HG03095 (cell line): ENCODE measurements around the gene FGD4.
A peak's percentile ranks its signal among the peaks of the same experiment; 100 is the strongest.

Source experiments
- ATAC-seq: cut with Tn5 transposase; IDR thresholded peaks from one replicate; pipeline ENCODE4 v1.9.1; 2021; ENCODE audit warnings: moderate library complexity; ENCODE audit not compliant: unreplicated experiment

The FGD4 gene

GRCh38 chr12:32399370-32400113 is at the start of gene FGD4:
Gene FGD4, plus strand, starts transcription at chr12:32399558.
- ATAC-seq: peak; percentile 76

DNA sequence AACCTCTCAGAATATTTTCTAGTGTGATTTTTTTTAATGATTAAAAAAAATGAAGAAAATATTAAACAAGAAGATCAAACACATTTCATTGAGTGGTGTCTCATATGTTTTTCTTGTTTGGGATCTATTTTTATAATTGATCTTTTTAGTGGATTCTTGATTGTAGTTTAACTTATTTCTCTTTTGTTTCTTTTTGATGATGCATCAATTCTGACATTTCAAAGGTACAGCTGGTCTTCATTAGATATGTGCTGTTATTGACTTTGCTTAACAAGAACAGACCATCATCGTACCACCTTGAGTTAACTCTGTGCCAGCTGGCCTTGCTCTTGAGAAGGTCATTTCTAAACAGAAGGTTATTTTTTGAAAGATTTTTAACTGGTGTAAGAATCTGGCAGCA is 45.8 kb upstream of the FGD4 start:
- ATAC-seq: no peak

DNA sequence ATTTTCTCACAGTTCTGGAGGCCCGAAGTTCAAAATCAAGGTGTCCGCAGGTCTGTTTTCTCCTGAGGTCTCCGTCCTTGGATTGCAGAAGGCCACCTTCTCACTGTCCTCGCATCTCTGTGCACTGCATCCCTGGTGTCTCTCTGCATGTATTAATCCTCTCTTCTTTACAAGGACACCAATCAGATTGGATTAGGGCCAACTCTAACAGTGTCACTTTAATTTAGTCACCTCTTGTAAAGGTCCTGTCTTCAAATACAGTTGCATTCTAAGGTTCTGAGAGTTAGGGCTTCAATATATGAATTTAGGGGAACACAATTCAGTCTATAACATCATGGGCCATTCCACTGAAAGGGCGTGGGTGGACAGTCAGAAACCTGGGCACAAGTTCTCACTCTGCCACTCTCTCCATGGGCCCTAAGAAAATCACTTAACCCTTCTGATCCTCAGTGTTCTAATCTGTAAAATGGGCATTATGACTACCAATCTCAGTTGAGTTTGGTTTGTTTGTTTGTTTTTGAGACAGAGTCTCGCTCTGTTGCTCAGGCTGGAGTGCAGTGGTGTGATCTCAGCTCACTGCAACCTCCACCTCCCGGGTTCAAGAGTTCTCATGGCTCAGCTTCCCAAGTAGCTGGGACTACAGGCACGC is 41.6 kb upstream of the FGD4 start:
- no peak for ATAC-seq

- no peak for ATAC-seq
Observed at GRCh38 chr12:32360956-32361355, 38.4 kb upstream of the FGD4 start.

DNA sequence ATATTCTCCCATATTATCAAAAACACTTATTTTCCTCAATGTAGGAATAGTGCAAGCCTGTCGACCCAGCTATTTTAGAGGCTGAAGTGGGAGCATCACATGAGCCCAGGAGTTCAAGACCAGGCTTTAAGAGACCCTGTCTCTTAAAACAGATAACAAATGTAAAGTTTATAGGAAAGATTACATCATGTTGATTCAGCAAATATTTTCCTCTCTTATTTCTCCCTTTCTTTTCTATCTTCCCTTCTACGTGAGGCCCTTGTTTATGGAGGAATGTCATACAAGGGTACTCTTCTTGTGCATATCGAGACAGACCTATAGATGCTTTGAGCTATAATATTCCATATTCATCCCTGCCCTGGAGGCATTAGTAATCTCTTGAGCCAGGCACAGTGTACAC is 36.5 kb upstream of the FGD4 start:
- no peak for ATAC-seq

DNA sequence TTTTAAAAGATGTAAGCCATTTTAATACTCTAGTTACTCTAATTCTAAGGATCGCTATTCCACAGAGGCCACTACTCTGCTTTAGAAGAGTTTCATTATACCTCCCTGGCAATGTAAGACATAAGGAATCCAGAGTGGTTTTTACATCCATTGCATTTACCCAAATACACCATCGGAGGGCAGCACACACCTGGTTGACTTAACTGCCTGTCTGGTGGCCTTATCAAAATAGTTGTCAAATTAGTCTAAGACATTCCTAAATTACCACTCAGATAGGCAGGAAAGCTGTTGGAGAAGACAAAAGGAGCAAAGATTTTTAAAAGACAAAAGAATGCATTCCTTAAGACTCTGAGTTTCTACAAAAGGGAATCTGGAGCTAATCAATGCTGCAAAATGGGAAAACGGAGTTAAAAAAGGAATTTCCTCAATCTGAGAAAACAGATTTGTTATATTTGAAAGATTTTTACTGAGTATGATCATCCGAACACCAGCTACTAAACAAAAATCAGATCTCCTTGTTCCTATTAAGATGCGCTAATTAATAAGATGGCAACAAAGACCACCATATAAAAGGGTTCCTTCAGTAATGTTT is 33.8 kb upstream of the FGD4 start:
- ATAC-seq: peak; percentile 59

DNA sequence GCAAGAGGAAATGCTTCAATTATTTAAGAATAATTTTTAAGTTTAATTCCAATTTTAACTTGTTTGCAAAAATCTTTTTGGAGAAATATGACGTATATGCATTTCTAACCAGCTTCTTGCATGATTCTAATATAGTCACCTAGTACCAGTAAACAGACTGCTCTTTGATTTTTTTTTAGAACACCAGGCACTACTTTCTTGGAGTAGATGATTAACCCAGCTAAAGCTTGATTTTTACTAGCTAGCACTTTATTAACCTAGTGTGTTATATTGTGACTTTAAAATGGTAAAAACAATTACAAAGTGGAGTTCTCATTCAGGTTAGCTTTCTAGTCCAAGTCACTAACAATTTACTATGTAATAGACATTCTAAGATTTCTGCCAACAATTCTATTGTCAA is 32.6 kb upstream of the FGD4 start:
- no peak for ATAC-seq

DNA sequence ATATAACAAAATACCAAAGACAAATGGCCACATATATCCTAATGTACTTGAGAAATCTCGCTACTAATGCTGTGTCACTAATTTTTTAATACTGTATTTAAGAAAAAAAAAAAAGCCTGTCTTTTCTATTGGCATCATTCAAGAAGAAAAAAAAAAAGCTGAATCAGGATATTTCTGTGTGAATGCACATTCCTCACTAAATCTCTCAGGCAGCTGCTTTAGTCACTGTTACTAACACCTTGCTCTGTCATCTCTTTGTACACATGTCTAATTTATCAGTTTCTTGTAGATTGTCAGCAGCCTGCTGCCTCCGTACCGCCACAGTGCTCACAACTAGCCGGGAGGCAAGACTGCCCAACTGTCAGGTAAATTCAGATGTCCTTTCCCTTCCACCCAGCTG is 32.0 kb upstream of the FGD4 start:
- ATAC-seq: no peak

- ATAC-seq: no peak
Observed at GRCh38 chr12:32369202-32369601, 30.2 kb upstream of the FGD4 start.

- no peak for ATAC-seq
Observed at GRCh38 chr12:32377344-32378055, 21.9 kb upstream of the FGD4 start.

DNA sequence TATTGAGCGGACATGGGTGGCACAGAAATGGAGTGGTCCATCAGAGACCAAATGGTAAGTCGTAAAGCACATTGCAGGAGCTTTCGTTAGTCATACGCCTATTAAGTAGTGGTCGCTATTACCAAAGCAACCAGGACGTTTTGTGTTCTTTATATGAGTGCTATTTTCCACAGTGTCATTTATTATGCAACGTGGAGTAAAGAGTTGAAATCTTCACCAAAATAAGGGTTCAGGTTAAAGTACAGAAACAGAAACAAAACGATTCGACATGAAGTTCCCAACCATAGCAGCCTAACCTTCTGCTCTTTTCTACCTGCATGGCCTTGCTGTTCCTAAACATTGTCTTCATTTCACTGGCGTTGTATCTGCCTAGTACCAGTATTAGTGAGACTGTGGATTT is 20.1 kb upstream of the FGD4 start:
- ATAC-seq: no peak

GRCh38 chr12:32379667-32380066 is 19.7 kb upstream of the FGD4 start:
- no peak for ATAC-seq

GRCh38 chr12:32382226-32382625 is 17.1 kb upstream of the FGD4 start:
- ATAC-seq: no peak

- ATAC-seq: no peak
Observed at GRCh38 chr12:32390572-32391219, 8.7 kb upstream of the FGD4 start.

GRCh38 chr12:32395026-32395425 is 4.3 kb upstream of the FGD4 start:
- no peak for ATAC-seq

DNA sequence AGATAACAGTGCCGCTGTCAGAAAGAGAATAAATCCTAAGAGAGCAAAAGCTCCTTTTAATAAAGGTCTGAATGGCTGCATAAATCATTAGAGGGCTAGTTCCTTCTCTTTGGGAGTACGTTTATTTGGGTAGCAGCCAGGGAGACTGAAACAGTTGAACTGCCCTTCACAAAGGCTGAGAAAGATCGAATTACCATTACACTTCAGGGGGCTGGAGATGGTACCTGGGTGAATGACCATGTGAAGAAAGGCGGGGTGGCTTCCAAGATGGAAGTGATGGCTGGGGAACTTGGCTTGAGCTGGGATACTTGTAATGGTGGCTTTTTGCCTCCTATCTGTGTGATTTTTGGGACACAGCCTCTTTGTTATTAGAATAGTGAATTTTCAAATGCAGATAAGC is 1.7 kb upstream of the FGD4 start:
- no peak for ATAC-seq

DNA sequence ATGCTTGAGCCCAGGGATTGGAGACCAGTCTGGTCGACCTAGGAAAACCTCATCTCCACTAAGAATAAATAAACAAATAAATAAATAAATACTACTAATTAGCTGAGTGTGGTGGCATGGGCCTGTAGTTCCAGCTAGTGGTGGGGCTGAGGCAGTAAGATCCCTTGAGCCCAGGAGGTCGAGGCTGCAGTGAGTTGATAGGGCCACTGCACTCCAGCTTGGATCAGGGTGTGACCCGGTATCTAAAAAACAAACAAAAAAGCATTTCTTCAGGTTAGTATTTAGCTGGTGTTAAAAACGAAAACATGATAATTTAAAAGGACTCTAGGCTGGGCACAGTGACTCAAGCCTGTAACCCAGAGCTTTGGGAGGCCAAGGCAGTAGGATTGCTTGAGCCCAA is 1.2 kb upstream of the FGD4 start:
- ATAC-seq: no peak

GRCh38 chr12:32398816-32399369 is 465 bp upstream of the FGD4 start:
- ATAC-seq: no peak

DNA sequence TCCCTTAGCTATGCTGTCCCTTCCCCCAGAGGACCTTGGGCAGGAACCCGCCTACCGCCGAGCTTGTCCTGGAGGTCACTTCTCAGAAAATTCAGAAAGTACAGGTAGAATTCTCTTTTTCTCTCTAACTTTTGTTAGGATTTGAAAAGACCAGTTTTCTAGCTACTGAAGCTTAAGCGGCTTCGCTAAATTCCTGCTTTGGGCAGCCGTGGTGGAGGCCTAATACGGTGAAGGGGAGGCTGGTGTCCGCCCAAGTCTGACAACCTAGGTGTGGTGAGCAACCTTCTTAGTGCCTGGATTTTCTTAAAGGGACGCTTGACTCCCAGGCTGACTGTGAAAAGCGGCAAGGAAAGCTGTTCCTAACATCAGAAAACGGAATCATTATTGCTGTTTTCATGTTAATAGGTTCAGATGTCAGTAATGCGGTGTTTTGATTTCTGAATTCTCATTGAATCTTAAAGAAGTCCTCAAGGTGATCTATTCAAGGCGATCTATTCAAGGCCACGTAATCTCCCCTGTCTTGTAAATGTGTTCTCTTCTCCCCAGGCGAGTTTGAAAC is 835 bp downstream of the FGD4 start:
- ATAC-seq: no peak

DNA sequence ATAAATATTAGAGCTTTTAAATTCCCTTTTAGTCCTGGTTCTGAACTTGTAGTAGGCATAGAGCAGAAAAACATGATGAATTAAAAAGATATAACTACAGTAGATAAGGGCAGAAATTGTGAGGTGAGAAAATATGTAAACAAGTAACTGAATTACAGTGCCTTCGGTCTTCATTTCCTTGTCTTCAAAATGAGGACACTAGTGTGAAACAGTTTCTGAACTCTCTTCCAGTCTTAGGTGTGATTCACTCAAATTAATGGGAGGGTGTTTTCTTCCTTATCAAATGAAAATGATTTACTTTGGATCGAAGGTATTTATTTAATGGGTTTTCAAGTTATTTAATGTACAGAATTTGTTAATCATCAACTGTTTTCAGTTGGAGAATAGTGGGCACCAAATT is 1.5 kb downstream of the FGD4 start:
- ATAC-seq: no peak

DNA sequence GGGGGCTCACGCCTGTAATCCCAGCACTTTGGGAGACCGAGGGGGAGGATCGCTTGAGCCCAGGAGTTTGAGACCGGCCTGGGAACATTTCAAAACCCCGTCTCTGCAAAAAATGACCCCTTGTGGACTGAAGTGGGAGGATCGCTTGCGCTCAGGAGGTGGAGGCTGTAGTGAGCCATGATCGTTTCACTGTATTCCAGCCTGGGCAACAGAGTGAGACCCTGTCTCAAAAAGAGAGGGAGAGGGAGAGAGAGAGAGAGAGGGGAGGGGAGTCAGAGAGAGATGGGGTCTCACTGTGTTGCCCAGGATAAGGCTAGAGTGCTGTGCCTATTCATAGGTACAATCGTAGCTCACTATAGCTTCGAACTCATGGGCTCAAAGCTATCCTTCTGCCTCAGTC is 2.8 kb downstream of the FGD4 start:
- ATAC-seq: no peak
